Karpas-422 (cell line): ENCODE data around the gene DGKA. TPM values are rescaled to one million over a fixed set of nuclear protein-coding genes. Genes with fewer than 3 reads are reported as not detected.
"Not testable (repeated sequence)": the region's sequence is repeated elsewhere in the genome, so short reads cannot be mapped to it uniquely, and the experiment has no call there.

ENCODE experiments used
- DNase-seq: peaks from one replicate; pipeline ENCODE4 v3.0.0-alpha.2; 2015
- H2AFZ ChIP-seq: fragments of 200-600 bp; sonication (generic); 2 replicates; pipeline ENCODE4 v1.6.1; 2014; ENCODE audit warnings: antibody characterized with exemption, low read length, mixed read lengths
- H3K27ac ChIP-seq: fragments of 200-600 bp; sonication (generic); 2 replicates; pipeline ENCODE4 v1.5.1; 2014; ENCODE audit warnings: mild to moderate bottlenecking, low read length, moderate library complexity
- H3K27me3 ChIP-seq: fragments of 200-600 bp; sonication (generic); 2 replicates; pipeline ENCODE4 v1.6.1; 2014; ENCODE audit warnings: low read length, mixed read lengths
- H3K36me3 ChIP-seq: fragments of 200-600 bp; sonication (generic); 2 replicates; pipeline ENCODE4 v1.6.1; 2014; ENCODE audit warnings: low read length, mixed read lengths; ENCODE audit not compliant: insufficient read depth
- H3K4me1 ChIP-seq: fragments of 200-600 bp; sonication (generic); 2 replicates; pipeline ENCODE4 v1.6.1; 2014; ENCODE audit warnings: mild to moderate bottlenecking, low read length, mixed read lengths
- H3K4me2 ChIP-seq: fragments of 200-600 bp; sonication (generic); 2 replicates; pipeline ENCODE4 v1.6.1; 2014; ENCODE audit warnings: low read length, low read depth, mild to moderate bottlenecking; ENCODE audit not compliant: poor library complexity, severe bottlenecking
- H3K4me3 ChIP-seq: fragments of 200-600 bp; sonication (generic); 2 replicates; pipeline ENCODE4 v1.5.1; 2014; ENCODE audit warnings: mild to moderate bottlenecking, antibody characterized with exemption, low read length, mixed read lengths
- H3K79me2 ChIP-seq: fragments of 200-600 bp; sonication (generic); 2 replicates; pipeline ENCODE4 v1.6.1; 2014; ENCODE audit warnings: mild to moderate bottlenecking, low read length, mixed read lengths
- H3K9ac ChIP-seq: fragments of 200-600 bp; sonication (generic); 2 replicates; pipeline ENCODE4 v1.6.0; 2014; ENCODE audit warnings: low read length
- H3K9me2 ChIP-seq: fragments of 200-600 bp; sonication (generic), shearing (Covaris generic); replicated peaks from 2 replicates; pipeline ENCODE4 v1.6.0; 2014; ENCODE audit warnings: mild to moderate bottlenecking, low read length, moderate library complexity; ENCODE audit not compliant: insufficient read depth
- H3K9me3 ChIP-seq: fragments of 300-700, 200-600 bp; sonication (generic); 2 replicates; pipeline ENCODE4 v1.6.1; 2014; ENCODE audit warnings: low read length, mixed read lengths
- H4K20me1 ChIP-seq: fragments of 200-600 bp; sonication (generic); 2 replicates; pipeline ENCODE4 v1.6.1; 2014; ENCODE audit warnings: mild to moderate bottlenecking, antibody characterized with exemption, low read length, low read depth; ENCODE audit not compliant: insufficient read depth
- total RNA-seq: library from RNA; depleted of rRNA; stranded (reverse); fragments of >200 nt; shearing (Covaris generic); gene quantifications from 2 replicates; pipeline ENCODE4 v1.2.3, GENCODE V29; 2014; ENCODE audit warnings: low replicate concordance; rRNA removed

Gene DGKA
- total RNA-seq, 1 experiment from 2014 or later = 88.5 TPM

DNA sequence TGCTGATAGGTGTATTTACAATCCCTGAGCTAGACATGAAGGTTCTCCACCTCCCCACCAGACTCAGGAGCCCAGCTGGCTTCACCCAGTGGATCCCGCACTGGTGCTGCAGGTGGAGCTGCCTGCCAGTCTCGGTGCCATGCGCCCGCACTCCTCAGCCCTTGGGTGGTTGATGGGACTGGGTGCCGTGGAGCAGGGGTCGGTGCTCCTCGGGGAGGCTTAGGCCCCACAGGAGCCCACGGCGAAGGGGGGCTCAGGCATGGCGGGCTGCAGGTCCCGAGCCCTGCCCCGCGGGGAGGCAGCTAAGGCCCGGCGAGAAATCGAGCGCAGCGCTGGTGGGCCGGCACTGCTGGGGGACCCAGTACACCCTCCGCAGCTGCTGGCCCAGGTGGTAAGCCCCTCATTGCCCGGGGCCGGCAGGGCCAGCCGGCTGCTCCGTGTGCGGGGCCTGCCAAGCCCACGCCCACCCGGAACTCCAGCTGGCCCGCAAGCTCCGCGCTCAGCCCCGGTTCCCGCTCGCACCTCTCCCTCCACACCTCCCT lies 69.1 kb downstream of the DGKA start:
- H3K9me3 ChIP-seq, DNase-seq, H3K4me1 ChIP-seq, H4K20me1 ChIP-seq, H3K27ac ChIP-seq, H3K9ac ChIP-seq, H3K9me2 ChIP-seq, H3K4me3 ChIP-seq, H3K27me3 ChIP-seq, H3K79me2 ChIP-seq, H3K36me3 ChIP-seq, H3K4me2 ChIP-seq, H2AFZ ChIP-seq: not testable (repeated sequence)

DNA sequence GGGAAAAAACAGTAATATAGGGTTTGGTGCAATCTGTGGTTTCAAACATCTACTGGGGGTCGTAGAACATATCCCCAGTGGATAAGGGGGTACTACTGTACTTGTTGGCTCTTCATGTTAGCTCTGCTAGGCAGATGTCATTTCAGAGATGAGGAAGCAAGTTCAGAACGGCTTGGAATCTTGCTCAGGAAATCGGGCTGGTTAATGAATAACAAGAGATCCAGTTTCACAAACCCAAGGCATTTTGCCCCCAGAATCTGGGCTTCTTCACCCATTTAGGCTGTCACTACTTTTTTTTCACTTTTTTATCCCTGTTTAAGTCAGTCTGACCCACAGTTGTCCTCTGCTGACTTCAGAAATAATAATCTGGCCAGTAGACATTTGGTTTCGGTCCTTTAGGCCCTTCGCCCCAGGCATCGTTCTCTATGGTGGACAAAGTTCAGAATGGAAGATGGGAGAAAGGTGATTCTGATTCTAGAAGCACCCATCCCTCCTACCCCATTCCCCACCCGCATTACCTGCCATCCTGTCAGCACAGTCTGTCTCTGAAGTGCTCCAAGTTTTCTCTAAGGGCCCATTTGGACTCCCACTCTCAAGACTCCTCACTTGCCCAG lies 70.6 kb downstream of the DGKA start:
- Histone ChIP-seq H4K20me1 (no peaks in the 10 kb centered on the region), H3K27ac (no peak overlapping the region), H3K36me3 (no peaks in the 10 kb centered on the region), H3K27me3 (no peaks in the 10 kb centered on the region), H2AFZ (no peak overlapping the region), H3K4me3 (no peak overlapping the region), H3K4me1 (no peaks in the 10 kb centered on the region), H3K9ac (no peak overlapping the region), H3K9me3 (no peaks in the 10 kb centered on the region), H3K79me2 (no peaks in the 10 kb centered on the region), H3K9me2 (no peaks in the 10 kb centered on the region), H3K4me2 (no peak overlapping the region)
- no peak for DNase-seq

DNA sequence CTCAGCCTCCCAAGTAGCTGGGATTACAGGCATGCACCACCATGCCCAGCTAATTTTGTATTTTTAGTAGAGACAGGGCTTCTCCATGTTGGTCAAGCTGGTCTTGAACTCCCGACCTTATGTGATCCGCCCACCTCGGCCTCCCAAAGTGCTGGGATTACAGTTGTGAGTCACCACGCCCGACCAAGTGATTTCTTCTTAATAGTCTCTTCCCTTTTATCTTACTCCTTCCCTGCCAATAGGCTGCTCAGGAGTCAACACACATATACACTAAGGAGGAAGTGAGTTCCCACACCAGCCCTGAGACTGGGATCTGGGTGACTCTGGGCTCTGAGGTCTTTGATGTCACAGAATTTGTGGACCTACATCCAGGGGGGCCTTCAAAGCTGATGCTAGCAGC lies 72.4 kb downstream of the DGKA start:
- H4K20me1 ChIP-seq, H3K9me2 ChIP-seq, H3K4me3 ChIP-seq, H2AFZ ChIP-seq, H3K79me2 ChIP-seq, H3K36me3 ChIP-seq, H3K9ac ChIP-seq, DNase-seq, H3K27ac ChIP-seq, H3K9me3 ChIP-seq, H3K27me3 ChIP-seq, H3K4me2 ChIP-seq: not testable (repeated sequence)
- peaks cover 10% of the 10 kb centered on the region for H3K4me1 ChIP-seq

Other genes with a start within 250 kb of the DGKA start
- 0.78 and 2.6 TPM in 2 replicates for gene ITGA7, start 223.3 kb upstream of the DGKA start, total RNA-seq
- 83.4 and 191 TPM in 2 replicates for gene BLOC1S1, start 215.1 kb upstream of the DGKA start, total RNA-seq
- 12.4 and 12.8 TPM in 2 replicates for gene RDH5, start 210.8 kb upstream of the DGKA start, total RNA-seq
- 150 and 266 TPM in 2 replicates for gene CD63, start 202.2 kb upstream of the DGKA start, total RNA-seq
- gene GDF11, start 188.0 kb upstream of the DGKA start, total RNA-seq = 2.9 and 7.8 TPM in 2 replicates
- 64.9 and 100 TPM in 2 replicates for gene SARNP, start 113.4 kb upstream of the DGKA start, total RNA-seq
- 32.6 and 37.4 TPM in 2 replicates for gene ORMDL2, start 113.1 kb upstream of the DGKA start, total RNA-seq
- 28.6 and 36.9 TPM in 2 replicates for gene DNAJC14, start 101.6 kb upstream of the DGKA start, total RNA-seq
- 0.11 TPM in 1 of 2 replicates, not detected in the other for gene MMP19, start 88.2 kb upstream of the DGKA start, total RNA-seq
- gene PYM1, start 3.3 kb upstream of the DGKA start, total RNA-seq = 58.9 and 63.8 TPM in 2 replicates
- gene PMEL, start 34.9 kb downstream of the DGKA start, total RNA-seq = 8.8 and 9.7 TPM in 2 replicates
- gene CDK2, start 35.7 kb downstream of the DGKA start, total RNA-seq = 35.3 and 49.9 TPM in 2 replicates
- gene RAB5B, start 42.9 kb downstream of the DGKA start, total RNA-seq = 43.8 and 62.4 TPM in 2 replicates
- gene SUOX, start 66.1 kb downstream of the DGKA start, total RNA-seq = 3.1 and 11.0 TPM in 2 replicates
- gene IKZF4, start 89.9 kb downstream of the DGKA start, total RNA-seq = 1.0 and 7.4 TPM in 2 replicates
- gene RPS26, start 110.8 kb downstream of the DGKA start, total RNA-seq = 417 and 1,471 TPM in 2 replicates
- gene ERBB3, start 149.0 kb downstream of the DGKA start, total RNA-seq = not detected in 2 replicates
- gene PA2G4, start 173.4 kb downstream of the DGKA start, total RNA-seq = 111 and 267 TPM in 2 replicates
- gene RPL41, start 185.5 kb downstream of the DGKA start, total RNA-seq = 7,506 and 9,874 TPM in 2 replicates
- gene ZC3H10, start 187.1 kb downstream of the DGKA start, total RNA-seq = 11.9 and 13.4 TPM in 2 replicates
- 75.3 and 75.7 TPM in 2 replicates for gene ESYT1, start 197.1 kb downstream of the DGKA start, total RNA-seq
- gene MYL6B, start 221.4 kb downstream of the DGKA start, total RNA-seq = 33.1 and 94.4 TPM in 2 replicates
- 640 and 780 TPM in 2 replicates for gene MYL6, start 227.2 kb downstream of the DGKA start, total RNA-seq